HepG2 (cell line): ENCODE measurements around the gene RMI2. TPM values are rescaled to one million over a fixed set of nuclear protein-coding genes. Genes with fewer than 3 reads are reported as not detected.

Experiments used
- AHR ChIP-seq: IDR thresholded peaks from 2 replicates; pipeline ENCODE4 v1.6.1; 2018; ENCODE audit warnings: missing genetic modification reagents, missing compliant biosample characterization
- CHD4 ChIP-seq: fragments of 200-600 bp; sonication (generic); IDR thresholded peaks from 2 replicates; pipeline ENCODE4 v1.7.0; 2017; ENCODE audit warnings: mild to moderate bottlenecking, low read length, borderline replicate concordance
- FOSL2 ChIP-seq: sonication (generic); formaldehyde crosslinking; IDR thresholded peaks from 2 replicates; pipeline ENCODE4 v1.4.0; 2020; ENCODE audit warnings: missing genetic modification reagents
- KDM1A ChIP-seq: IDR thresholded peaks from 2 replicates; pipeline ENCODE4 v1.6.1; 2016; ENCODE audit warnings: missing compliant biosample characterization
- MYC ChIP-seq: sonication (generic); formaldehyde crosslinking; IDR thresholded peaks from 2 replicates; pipeline ENCODE4 v1.9.0; 2021; ENCODE audit warnings: missing genetic modification reagents, borderline replicate concordance
- NFKB2 ChIP-seq: sonication (generic); formaldehyde crosslinking; IDR thresholded peaks from 2 replicates; pipeline ENCODE4 v1.4.0; 2020; ENCODE audit warnings: missing genetic modification reagents, borderline replicate concordance
- STAG1 ChIP-seq: sonication (generic); formaldehyde crosslinking; IDR thresholded peaks from 2 replicates; pipeline ENCODE4 v1.4.0; 2020; ENCODE audit warnings: missing genetic modification reagents
- XRCC5 ChIP-seq: fragments of 200-400 bp; formaldehyde crosslinking; optimal IDR thresholded peaks from 2 replicates; pipeline ENCODE3; 2017; ENCODE audit warnings: mild to moderate bottlenecking, low read length
- ZFP41 ChIP-seq: sonication (generic); formaldehyde crosslinking; IDR thresholded peaks from 2 replicates; pipeline ENCODE4 v1.4.0; 2020; ENCODE audit warnings: mild to moderate bottlenecking, missing genetic modification reagents, borderline replicate concordance
- ZMYM3 ChIP-seq: sonication (generic); formaldehyde crosslinking; IDR thresholded peaks from 2 replicates; pipeline ENCODE4 v1.5.1; 2020; ENCODE audit warnings: mild to moderate bottlenecking, missing genetic modification reagents
- ZNF317 ChIP-seq: sonication (generic); formaldehyde crosslinking; IDR thresholded peaks from 2 replicates; pipeline ENCODE4 v1.5.0; 2020; ENCODE audit warnings: mild to moderate bottlenecking, missing genetic modification reagents
- ZNF605 ChIP-seq: sonication (generic); formaldehyde crosslinking; IDR thresholded peaks from 2 replicates; pipeline ENCODE4 v1.8.0; 2022; ENCODE audit warnings: mild to moderate bottlenecking, missing genetic modification reagents
- ZNF619 ChIP-seq: sonication (generic); formaldehyde crosslinking; IDR thresholded peaks from 2 replicates; pipeline ENCODE4 v1.4.0; 2020; ENCODE audit warnings: mild to moderate bottlenecking, missing genetic modification reagents
- ZNF629 ChIP-seq: sonication (generic); formaldehyde crosslinking; conservative IDR thresholded peaks from 2 replicates; pipeline ENCODE4 v1.5.0; 2020; ENCODE audit warnings: missing genetic modification reagents
- ZNF670 ChIP-seq: sonication (generic); formaldehyde crosslinking; IDR thresholded peaks from 2 replicates; pipeline ENCODE4 v1.8.0; 2022; ENCODE audit warnings: mild to moderate bottlenecking, missing genetic modification reagents, borderline replicate concordance
- ZNF687 ChIP-seq: sonication (generic); formaldehyde crosslinking; IDR thresholded peaks from 2 replicates; pipeline ENCODE4 v1.5.1; 2020; ENCODE audit warnings: mild to moderate bottlenecking, missing genetic modification reagents, moderate library complexity
- ZNF768 ChIP-seq: sonication (generic); formaldehyde crosslinking; IDR thresholded peaks from 2 replicates; pipeline ENCODE4 v1.4.0; 2020; ENCODE audit warnings: missing genetic modification reagents
- ZSCAN25 ChIP-seq: sonication (generic); formaldehyde crosslinking; IDR thresholded peaks from 2 replicates; pipeline ENCODE4 v1.8.0; 2022; ENCODE audit warnings: mild to moderate bottlenecking, missing genetic modification reagents
- polyA plus RNA-seq, 8 experiments: library from polyadenylated mRNA; depleted of rRNA in 3 of 8; stranded (reverse) in 7 of 8; unstranded in 1 of 8; fragments of >200 nt; fragmentation: Illumina TruSeq in 4 of 8; extraction: Trizol in 4 of 8; gene quantifications; 2 replicates each; pipeline versions ENCODE4 v1.2.1 to v1.2.3, GENCODE V29; 2011 to 2016; ENCODE audit warnings: low read depth in 4 of 8, missing spikeins in 1 of 8, mixed read lengths in 1 of 8; ENCODE audit not compliant: insufficient read depth in 1 of 8
- total RNA-seq, 5 experiments: library from RNA; depleted of rRNA; stranded (reverse); fragments of >200 nt; fragmentation: Illumina TruSeq; extraction: Trizol; gene quantifications; 2 replicates each; pipeline ENCODE4 v1.2.3, GENCODE V29; 2016; ENCODE audit warnings: low read depth in 1 of 5
- TF ChIP-seq, protein P1 (sequence below): sonication (generic); formaldehyde crosslinking; IDR thresholded peaks from 2 replicates; pipeline ENCODE4 v1.5.0; 2020; ENCODE audit warnings: mild to moderate bottlenecking, missing genetic modification reagents, moderate library complexity
- TF ChIP-seq, protein P2 (sequence below): sonication (generic); formaldehyde crosslinking; IDR thresholded peaks from 2 replicates; pipeline ENCODE4 v1.8.1; 2022; ENCODE audit warnings: low read depth, mild to moderate bottlenecking, missing genetic modification reagents

The RMI2 gene
- total and polyA plus RNA-seq, 2 of the 13 experiments (the other 11 are each of a cell fraction or from before 2014, with no cell fraction given): 24.5 to 55.7 TPM

GRCh38 chr16:11395008-11395948 lies 50.0 kb downstream of the RMI2 start (continued):
- TF ChIP-seq, protein P1, sequence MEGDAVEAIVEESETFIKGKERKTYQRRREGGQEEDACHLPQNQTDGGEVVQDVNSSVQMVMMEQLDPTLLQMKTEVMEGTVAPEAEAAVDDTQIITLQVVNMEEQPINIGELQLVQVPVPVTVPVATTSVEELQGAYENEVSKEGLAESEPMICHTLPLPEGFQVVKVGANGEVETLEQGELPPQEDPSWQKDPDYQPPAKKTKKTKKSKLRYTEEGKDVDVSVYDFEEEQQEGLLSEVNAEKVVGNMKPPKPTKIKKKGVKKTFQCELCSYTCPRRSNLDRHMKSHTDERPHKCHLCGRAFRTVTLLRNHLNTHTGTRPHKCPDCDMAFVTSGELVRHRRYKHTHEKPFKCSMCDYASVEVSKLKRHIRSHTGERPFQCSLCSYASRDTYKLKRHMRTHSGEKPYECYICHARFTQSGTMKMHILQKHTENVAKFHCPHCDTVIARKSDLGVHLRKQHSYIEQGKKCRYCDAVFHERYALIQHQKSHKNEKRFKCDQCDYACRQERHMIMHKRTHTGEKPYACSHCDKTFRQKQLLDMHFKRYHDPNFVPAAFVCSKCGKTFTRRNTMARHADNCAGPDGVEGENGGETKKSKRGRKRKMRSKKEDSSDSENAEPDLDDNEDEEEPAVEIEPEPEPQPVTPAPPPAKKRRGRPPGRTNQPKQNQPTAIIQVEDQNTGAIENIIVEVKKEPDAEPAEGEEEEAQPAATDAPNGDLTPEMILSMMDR (CRISPR knock-in tag): peak; percentile 61
- TF ChIP-seq ZMYM3 (CRISPR knock-in tag) (peak; percentile 72), ZNF629 (CRISPR knock-in tag) (peak; percentile 95), STAG1 (CRISPR knock-in tag) (peak; percentile 51), ZNF670 (CRISPR knock-in tag) (no peak), MYC (CRISPR knock-in tag) (peak; percentile 35; the same call in 1 of the 2 replicates), ZFP41 (CRISPR knock-in tag) (0 out of 2 replicates have a peak, but pooled peaks have one; percentile 39), ZNF317 (no peak), XRCC5 (peak; percentile 33), KDM1A (peak; percentile 64; the same call in 1 of the 2 replicates), ZSCAN25 (peak; percentile 21; the same call in 1 of the 2 replicates), AHR (CRISPR knock-in tag) (0 out of 2 replicates have a peak, but pooled peaks have one; percentile 8), FOSL2 (0 out of 2 replicates have a peak, but pooled peaks have one; percentile 2), ZNF605 (CRISPR knock-in tag) (0 out of 2 replicates have a peak, but pooled peaks have one; percentile 57), NFKB2 (CRISPR knock-in tag) (peak; percentile 20; the same call in 1 of the 2 replicates), ZNF768 (peak; percentile 9; the same call in 1 of the 2 replicates), ZNF687 (peak; percentile 40), CHD4 (peak; percentile 96), ZNF619 (CRISPR knock-in tag) (peak; percentile 66; the same call in 1 of the 2 replicates)
- TF ChIP-seq, protein P2, sequence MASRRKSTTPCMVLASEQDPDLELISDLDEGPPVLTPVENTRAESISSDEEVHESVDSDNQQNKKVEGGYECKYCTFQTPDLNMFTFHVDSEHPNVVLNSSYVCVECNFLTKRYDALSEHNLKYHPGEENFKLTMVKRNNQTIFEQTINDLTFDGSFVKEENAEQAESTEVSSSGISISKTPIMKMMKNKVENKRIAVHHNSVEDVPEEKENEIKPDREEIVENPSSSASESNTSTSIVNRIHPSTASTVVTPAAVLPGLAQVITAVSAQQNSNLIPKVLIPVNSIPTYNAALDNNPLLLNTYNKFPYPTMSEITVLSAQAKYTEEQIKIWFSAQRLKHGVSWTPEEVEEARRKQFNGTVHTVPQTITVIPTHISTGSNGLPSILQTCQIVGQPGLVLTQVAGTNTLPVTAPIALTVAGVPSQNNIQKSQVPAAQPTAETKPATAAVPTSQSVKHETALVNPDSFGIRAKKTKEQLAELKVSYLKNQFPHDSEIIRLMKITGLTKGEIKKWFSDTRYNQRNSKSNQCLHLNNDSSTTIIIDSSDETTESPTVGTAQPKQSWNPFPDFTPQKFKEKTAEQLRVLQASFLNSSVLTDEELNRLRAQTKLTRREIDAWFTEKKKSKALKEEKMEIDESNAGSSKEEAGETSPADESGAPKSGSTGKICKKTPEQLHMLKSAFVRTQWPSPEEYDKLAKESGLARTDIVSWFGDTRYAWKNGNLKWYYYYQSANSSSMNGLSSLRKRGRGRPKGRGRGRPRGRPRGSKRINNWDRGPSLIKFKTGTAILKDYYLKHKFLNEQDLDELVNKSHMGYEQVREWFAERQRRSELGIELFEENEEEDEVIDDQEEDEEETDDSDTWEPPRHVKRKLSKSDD: 0 out of 2 replicates have a peak, but pooled peaks have one; percentile 29
